Measurements from ENCODE around the gene LGALS3BP.
"Not testable (repeated sequence)": the region's sequence is repeated elsewhere in the genome, so short reads cannot be mapped to it uniquely, and the experiment has no call there.

LGALS3BP gene

GRCh38 chr17:78977997-78978973 is 1.4 kb downstream of the LGALS3BP start:
- DNase-seq: no peak

DNA sequence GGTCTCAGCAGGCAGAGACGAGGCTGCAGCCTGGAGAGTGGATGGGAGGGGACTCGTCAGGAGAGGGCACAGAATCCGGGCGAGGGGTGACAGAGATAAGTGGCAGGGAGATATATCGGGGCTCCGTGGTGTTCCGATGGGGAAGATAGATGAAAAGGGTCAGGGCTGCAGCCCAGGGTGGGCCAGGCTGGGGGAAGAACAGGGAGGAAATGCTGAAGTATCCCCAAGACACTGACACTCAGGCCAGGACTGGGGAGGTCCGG is 2.1 kb downstream of the LGALS3BP start:
- DNase-seq: no peak

DNA sequence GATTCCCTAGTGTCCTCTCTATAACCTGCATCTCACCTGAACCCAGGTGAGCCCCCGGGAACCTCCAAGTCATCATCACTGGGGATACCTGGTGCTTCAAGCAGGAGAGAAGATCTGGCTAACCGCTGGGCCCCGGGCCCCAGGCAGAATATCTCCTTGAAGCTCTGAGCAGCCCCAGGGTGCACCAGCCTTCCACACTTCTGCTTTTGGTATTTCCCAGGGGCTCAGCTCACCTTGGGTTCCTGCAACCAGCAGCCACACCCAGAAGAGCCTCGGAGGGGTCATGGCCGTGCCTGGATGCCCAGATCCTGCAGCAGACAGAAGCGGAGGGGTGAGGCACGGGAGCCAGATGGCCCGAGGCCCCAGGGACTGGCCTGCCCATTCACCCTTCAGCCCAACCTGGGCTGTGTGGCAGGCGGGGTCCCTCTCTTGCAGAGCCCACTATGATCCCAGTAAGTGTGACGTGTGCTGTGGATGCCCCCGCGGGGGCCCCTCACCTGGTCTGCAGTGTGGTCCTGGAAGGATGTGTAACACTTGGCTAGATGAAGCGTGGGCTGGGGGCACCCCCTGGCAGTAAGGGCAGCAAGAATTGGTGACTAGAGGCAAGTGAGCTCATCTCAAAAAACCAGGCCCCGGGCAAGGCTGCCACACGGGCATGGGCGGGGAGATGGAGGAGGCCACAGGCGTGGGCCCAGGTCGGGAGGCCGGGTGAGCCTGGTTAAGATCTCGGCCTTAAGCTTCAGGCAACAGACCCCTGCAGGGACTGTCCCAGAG is 2.6 kb downstream of the LGALS3BP start:
- DNase-seq: no peak

GRCh38 chr17:78974635-78975591 is 4.8 kb downstream of the LGALS3BP start:
- no peak for DNase-seq

DNA sequence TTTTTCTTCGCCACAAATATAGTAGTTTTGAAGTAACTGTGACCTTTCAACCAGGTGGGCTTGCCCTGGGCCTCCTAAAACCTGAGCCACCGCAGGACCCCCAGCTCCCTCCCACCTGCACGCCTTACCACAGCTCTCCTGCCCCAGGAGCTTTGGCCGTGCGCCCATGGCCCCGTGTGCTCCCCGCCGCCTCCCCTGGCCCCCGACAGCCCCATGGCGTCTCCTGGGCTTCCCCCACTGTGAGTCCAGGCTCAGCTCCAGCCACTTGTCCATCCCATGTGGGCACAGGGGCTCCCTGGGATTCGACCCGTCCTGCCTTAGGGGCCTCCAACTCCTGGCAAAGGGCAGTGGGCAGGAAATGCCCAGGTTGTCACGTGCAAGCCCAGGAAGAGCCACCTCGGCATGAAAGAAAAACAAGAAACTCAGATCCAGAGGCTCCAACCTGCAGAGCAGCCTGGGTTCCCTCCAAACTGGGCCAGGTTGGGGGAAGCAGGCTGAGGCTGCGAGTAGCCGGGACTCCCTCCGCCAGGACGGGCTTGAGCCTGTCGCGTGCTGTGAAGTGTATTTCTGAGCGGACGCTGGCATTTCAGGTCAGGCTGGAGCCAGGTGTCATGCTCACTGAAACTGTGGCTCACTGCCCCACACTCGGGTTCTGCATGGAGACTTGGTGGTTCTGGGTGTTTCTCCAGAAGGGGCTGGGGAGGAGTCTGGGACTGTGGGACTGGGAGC is 5.8 kb downstream of the LGALS3BP start:
- DNase-seq: no peak

DNA sequence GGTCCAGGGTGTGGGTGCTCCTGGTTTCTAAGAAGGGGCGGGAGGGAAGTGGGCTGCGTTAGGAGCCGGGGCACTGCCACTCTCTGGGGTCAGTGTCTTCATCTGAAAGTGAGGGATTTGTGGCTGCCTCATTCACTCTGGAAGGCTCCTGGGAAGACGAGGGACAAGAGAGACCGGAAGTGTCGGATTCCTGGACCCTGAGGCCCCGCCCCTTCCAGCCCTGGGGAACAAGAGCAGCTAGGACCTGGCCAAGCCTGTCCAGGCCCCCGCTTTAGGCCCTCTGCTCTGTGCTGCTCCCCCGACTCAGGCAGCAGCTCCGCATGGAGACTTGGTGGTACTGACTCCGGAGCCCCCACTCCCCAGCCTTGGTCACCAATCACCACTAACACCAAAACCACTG is 6.5 kb downstream of the LGALS3BP start:
- no peak for DNase-seq

DNA sequence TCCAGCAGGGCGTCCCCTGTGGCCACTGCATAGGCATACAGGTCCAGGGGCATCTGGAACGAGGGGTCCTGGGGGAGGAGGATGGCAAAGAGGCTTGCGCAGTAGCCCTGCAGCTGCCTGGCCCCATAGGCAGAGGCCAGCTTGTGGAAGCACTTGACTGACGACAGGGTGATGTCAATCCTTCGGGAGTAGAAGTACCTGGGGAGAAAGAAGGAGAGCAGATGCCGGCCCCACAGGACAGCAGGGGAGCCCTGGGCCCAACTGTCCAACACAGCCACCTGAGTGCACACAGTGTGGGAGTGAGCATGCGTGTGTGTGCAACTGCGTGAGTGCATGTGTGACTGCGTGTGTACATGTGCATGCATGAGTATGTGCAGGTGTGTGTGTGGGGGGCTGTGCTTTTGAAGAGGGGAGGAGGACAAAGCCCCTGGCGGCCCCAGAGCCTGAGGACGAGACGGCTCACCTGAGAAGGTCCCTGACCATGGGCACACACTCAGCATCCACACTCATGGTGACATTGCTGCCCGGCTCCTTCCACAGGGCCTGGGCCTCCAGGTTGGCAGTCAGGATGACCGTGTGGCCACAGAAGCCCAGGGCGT is 7.1 kb downstream of the LGALS3BP start:
- no peak for DNase-seq

- DNase-seq: no peak
These were observed 7.8 kb downstream of the LGALS3BP start for GRCh38 chr17:78971756-78972506.

DNA sequence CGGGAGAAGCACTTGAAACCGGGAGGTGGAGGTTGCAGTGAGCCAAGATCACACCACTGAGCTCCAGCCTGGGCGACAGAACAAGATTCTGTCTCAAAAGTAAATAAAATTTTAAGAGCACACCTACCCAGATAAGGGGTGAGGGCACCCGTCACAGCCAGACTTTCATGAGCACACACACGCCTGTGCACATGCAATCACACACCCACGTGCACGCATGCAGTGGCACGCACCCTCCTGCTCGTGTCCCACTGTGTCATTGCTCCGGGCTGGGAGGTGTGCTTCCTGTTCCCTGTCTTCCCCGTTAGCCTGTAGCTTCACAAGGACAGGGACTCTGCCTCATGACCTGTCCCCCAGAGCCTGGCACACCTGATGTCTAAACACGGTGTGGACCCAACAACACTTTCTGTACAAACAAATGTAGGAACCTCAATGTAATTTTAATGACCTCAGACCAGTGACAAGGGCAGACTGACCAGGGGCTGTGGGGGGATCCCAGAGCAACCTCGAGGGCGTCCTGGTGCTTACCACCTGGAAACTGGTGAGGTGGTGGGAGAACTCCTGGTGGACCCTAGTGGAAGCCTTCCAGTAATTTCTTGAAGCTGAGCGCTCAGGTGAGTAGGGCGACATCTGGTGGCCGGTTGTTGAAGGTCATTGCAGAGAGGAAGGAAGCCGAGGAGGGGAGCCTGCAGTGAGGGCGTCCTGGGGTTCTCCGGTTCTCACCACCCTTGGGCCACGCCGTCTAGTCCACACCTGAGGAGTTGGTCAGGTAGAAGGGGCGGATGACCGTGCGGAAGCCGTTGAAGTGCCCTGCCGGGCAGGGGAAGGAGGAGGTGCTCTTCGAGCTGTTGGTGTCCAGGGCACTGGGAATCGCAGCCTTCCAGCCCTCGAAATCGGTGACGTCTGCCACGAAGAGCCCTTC is 8.6 kb downstream of the LGALS3BP start:
- peak; percentile 75 for DNase-seq

DNA sequence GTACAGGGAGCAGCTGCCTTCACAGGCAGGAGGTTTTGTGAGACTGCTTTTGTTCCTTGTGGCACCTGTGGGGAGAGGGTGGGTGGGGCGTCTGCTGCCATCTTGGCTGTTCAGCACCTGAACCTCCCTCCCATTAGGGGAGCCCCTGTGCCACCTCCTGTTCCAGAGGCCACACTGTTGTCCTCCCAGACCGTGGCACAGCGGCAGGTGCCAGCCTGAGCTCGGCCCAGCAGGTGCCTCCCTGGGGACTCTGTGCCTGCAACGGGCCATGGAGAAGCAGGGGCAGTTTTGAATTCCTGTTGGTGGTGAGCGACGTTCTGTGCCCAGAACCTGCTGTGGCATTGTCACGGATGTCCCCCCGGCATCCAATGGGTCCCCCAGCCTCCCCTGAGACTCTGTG is 9.9 kb downstream of the LGALS3BP start:
- no peak for DNase-seq

DNA sequence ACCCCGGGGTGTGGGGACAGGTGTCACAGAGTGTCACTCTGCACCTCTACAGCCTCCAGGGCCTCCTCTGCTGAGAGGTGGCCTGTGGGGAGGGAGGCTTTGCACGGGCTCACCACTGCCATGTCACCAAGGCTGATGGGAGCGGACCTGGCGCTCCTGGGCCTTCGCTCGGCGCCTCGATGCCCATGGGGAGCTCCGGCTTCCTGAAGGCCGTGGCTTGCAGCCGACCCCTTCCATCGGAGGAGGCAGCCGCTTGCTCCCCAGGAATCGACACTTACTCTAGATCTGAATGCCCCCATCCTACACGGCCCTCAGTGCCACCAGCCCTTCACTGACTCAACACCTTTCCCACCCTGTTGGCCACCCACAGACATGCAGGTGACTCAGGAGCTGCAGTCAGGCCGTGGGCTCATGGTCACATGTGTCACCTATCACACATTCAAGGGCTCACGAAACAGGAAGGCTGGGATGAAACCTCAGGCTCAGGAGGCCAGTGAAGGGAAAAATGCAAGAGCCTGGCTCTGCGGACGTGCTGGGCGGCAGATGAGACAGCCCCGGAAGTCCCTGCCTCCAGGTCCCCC is 11.9 kb downstream of the LGALS3BP start:
- DNase-seq: no peak

- no peak for DNase-seq
These were observed 12.7 kb downstream of the LGALS3BP start for GRCh38 chr17:78966910-78967600.

DNA sequence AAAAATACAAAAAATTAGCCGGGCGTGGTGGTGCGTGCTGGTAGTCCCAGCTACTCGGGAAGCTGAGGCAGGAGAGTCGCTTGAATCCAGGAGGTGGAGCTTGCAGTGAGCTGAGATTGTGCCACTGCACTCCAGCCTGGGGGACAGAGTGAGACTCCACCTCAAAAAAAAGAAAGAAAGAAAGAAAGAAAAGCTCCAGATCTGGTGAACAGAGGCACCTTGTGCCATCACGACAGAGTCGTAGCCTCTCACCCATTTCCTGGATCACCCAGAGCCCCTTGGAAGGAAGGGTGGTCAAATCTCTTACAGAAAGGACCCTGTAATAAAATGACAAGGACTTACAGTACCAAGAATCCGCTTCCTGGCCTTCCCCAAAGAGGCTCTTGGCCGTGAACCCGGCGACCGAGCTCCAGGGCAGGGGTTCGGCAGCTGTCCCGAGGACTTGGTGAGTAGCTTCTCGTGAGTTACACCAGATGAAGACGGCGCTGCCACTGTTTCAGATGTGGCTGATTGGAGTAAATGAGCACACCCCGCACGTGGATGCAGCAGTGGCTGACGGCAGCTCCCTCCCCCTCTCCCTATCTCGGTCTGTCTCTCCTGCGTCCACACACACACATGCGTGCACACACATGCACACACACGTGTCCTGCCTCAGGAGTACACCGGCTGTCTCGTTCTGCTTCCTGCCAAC is 13.5 kb downstream of the LGALS3BP start:
- no peak for DNase-seq

DNA sequence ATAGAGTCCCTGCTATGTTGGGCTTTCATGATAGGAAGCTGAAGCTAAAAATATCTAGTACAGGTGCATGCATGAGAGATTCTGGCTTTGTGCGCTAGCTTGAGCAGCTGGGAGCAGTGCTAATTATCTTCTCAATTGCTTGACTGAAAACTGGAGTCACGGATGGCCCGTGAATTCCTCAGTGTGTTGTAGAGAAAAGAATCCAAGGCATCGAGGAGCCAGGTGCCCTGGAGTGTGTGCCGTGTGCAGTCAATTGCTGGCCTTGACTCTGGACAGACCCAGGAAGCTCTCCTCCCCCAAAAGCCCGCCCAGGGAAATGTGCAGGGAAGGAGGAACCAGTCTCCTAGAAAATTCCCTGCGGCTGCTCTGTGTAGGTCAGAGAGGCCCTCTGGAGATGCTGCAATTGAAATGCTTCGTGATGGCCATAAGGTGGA is 14.2 kb downstream of the LGALS3BP start:
- no peak for DNase-seq

GRCh38 chr17:78963378-78963777 is 16.3 kb downstream of the LGALS3BP start:
- no peak for DNase-seq

DNA sequence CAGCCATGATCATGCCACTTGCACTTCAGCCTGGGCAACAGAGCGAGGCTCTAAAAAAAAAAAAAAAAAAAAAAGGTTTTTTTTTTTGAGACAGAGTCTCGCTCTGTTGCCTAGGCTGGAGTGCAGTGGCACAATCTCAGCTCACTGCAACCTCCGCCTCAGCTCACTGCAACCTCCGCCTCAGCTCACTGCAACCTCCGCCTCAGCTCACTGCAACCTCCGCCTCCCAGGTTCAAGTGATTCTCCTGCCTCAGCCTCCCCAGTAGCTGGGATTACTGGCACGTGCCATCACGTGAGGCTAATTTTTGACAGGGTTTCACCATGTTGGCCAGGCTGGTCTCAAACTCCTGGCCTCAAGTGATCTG is 16.8 kb downstream of the LGALS3BP start:
- DNase-seq: not testable (repeated sequence)

DNA sequence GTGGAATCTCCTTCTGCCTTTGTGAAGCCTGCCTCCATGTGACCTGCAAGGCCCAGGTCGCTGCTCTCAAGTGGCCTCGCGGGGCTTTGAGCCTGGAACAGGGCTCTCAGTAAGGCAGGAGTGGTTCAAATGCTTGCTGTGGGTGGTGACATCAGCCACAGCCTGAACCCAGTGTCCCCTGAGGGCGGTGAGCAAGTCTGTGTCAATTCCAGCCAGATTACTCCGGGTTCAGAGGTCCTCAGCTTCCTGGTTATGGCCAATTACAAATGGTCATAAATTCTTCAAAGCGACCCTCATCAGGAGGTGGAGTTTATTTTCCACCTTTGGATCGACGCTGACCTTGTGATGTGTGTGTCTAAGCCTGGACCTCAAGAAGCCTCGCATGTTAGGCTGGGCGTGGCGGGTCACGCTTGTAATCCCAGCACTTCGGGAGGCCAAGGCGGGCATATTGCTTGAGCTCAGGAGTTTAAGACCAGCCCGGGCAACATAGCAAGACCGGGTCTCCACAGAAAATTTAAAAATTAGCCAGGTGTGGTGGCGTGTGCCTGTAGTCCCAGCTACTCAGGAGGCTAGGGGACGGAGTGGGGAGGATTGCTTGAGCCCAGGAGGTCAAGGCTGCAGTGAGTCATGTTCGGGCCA is 17.3 kb downstream of the LGALS3BP start:
- DNase-seq: no peak

DNA sequence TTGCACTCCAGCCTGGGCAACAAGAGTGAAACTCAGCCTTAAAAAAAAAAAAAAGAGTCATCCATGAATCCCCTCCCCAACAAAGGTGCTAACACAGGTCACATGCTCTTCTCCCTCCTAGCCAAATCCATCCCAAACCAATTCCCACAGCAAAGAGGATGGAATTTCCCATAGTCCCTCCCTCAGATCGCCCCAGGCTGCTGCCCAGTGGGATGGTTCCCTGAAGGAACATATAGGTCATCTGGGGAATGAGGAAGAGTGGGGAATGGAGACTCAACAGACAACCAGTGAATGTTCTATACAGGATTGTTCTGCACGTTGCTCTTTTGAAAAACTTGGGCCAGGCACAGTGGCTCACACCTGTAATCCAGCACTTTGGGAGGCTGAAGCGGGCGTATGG is 18.2 kb downstream of the LGALS3BP start:
- no peak for DNase-seq

All from activated T-cell treated with anti-CD3 and anti-CD28 coated beads for 4 hours (primary cell).